ENCODE measurements around the gene HAL. TPM values are rescaled to one million over a fixed set of nuclear protein-coding genes. Genes with fewer than 3 reads are reported as not detected.
A peak's percentile ranks its signal among the peaks of the same experiment; 100 is the strongest.

Gene HAL
- total and polyA plus RNA-seq, 2 of the 13 experiments (the other 11 are each of a cell fraction or from before 2014, with no cell fraction given): 0.89 to 37.8 TPM

DNA sequence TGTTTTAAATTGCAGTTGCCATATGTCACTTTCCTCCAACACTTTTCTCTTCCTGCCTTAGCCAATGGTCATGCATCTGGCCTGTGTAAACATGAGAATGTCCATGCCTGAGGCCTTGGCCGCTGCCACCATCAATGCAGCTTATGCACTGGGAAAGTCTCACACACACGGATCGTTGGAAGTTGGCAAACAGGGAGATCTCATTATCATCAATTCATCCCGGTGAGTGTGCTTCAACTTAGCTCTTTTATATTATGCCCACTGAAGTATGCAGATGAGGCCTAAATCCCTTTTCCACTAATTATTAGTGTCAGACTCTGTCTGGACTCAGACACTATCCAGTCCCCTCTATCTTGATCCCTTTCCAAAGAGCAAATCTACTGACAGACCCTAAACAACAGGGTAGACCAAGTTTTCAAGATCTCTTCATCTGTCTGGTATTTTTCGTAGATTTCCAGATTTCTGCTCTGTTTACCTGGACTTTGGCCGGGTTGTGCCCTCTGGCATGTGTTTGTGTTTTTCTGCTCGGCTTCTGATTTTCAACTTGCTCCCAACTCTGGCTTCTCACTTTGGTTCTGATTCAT lies 29.8 kb downstream of the HAL start (continued):
- TF ChIP-seq, protein P1, sequence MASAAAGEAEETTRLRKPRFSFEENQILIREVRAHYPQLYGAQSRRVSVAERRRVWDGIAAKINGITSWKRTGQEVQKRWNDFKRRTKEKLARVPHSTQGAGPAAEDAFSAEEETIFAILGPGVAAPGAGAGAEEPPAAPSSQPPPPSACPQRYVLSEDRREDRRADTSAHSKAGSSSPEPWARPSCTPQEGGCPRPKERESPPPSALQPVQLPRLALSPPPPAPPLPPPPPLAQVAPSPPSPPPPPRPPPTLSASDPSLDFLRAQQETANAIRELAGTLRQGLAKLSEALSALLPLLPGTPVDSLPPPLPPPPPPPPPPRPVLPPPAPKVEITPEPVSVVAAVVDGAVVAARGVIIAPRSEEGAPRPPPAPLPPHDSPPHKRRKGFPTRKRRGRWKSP (CRISPR knock-in tag; IDR thresholded peaks at IDR 0.05): no peak
- TF ChIP-seq ZBTB20 (CRISPR knock-in tag; IDR thresholded peaks at IDR 0.05; ENCODE audit: borderline replicate concordance, low read depth) (peak; percentile 66; the same call in 1 of the 2 replicates), SIN3A (IDR thresholded peaks at IDR 0.05; ENCODE audit: borderline replicate concordance, low read depth, low read length) (no peak), ZMAT3 (CRISPR knock-in tag; conservative IDR thresholded peaks at IDR 0.05) (0 out of 2 replicates have a peak, but pooled peaks have one; percentile 53), ZMYM3 (CRISPR knock-in tag; IDR thresholded peaks at IDR 0.05) (no peak), HDAC1 (CRISPR knock-in tag; IDR thresholded peaks at IDR 0.05) (peak; percentile 59; the same call in 1 of the 2 replicates), ZNF12 (CRISPR knock-in tag; IDR thresholded peaks at IDR 0.05) (peak; percentile 47; the same call in 1 of the 2 replicates), ETV5 (CRISPR knock-in tag; IDR thresholded peaks at IDR 0.05; ENCODE audit: borderline replicate concordance) (peak; percentile 49; the same call in 1 of the 2 replicates), ZNF644 (CRISPR knock-in tag; IDR thresholded peaks at IDR 0.05; ENCODE audit: low read depth) (peak; percentile 98), ZNF33B (CRISPR knock-in tag; IDR thresholded peaks at IDR 0.05) (0 out of 2 replicates have a peak, but pooled peaks have one; percentile 42), CREM (IDR thresholded peaks at IDR 0.05) (peak; percentile 30; the same call in 1 of the 2 replicates), CREM (CRISPR knock-in tag; IDR thresholded peaks at IDR 0.05) (no peak), KDM6A (CRISPR knock-in tag; IDR thresholded peaks at IDR 0.05; ENCODE audit: low read depth) (peak; percentile 43; the same call in 1 of the 2 replicates), GABPA (IDR thresholded peaks at IDR 0.05; ENCODE audit: low read depth, low read length) (no peak), GABPA (CRISPR knock-in tag; IDR thresholded peaks at IDR 0.05; ENCODE audit: low read depth) (peak; percentile 38; the same call in 1 of the 2 replicates), MEF2D (CRISPR knock-in tag; IDR thresholded peaks at IDR 0.05) (peak; percentile 65), HMG20A (CRISPR knock-in tag; IDR thresholded peaks at IDR 0.05; ENCODE audit: borderline replicate concordance) (peak; percentile 74; the same call in 1 of the 2 replicates)
- TF ChIP-seq, protein P2, sequence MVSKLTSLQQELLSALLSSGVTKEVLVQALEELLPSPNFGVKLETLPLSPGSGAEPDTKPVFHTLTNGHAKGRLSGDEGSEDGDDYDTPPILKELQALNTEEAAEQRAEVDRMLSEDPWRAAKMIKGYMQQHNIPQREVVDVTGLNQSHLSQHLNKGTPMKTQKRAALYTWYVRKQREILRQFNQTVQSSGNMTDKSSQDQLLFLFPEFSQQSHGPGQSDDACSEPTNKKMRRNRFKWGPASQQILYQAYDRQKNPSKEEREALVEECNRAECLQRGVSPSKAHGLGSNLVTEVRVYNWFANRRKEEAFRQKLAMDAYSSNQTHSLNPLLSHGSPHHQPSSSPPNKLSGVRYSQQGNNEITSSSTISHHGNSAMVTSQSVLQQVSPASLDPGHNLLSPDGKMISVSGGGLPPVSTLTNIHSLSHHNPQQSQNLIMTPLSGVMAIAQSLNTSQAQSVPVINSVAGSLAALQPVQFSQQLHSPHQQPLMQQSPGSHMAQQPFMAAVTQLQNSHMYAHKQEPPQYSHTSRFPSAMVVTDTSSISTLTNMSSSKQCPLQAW (CRISPR knock-in tag; IDR thresholded peaks at IDR 0.05): peak; percentile 26; the same call in 1 of the 2 replicates
- TF ChIP-seq, protein P3, sequence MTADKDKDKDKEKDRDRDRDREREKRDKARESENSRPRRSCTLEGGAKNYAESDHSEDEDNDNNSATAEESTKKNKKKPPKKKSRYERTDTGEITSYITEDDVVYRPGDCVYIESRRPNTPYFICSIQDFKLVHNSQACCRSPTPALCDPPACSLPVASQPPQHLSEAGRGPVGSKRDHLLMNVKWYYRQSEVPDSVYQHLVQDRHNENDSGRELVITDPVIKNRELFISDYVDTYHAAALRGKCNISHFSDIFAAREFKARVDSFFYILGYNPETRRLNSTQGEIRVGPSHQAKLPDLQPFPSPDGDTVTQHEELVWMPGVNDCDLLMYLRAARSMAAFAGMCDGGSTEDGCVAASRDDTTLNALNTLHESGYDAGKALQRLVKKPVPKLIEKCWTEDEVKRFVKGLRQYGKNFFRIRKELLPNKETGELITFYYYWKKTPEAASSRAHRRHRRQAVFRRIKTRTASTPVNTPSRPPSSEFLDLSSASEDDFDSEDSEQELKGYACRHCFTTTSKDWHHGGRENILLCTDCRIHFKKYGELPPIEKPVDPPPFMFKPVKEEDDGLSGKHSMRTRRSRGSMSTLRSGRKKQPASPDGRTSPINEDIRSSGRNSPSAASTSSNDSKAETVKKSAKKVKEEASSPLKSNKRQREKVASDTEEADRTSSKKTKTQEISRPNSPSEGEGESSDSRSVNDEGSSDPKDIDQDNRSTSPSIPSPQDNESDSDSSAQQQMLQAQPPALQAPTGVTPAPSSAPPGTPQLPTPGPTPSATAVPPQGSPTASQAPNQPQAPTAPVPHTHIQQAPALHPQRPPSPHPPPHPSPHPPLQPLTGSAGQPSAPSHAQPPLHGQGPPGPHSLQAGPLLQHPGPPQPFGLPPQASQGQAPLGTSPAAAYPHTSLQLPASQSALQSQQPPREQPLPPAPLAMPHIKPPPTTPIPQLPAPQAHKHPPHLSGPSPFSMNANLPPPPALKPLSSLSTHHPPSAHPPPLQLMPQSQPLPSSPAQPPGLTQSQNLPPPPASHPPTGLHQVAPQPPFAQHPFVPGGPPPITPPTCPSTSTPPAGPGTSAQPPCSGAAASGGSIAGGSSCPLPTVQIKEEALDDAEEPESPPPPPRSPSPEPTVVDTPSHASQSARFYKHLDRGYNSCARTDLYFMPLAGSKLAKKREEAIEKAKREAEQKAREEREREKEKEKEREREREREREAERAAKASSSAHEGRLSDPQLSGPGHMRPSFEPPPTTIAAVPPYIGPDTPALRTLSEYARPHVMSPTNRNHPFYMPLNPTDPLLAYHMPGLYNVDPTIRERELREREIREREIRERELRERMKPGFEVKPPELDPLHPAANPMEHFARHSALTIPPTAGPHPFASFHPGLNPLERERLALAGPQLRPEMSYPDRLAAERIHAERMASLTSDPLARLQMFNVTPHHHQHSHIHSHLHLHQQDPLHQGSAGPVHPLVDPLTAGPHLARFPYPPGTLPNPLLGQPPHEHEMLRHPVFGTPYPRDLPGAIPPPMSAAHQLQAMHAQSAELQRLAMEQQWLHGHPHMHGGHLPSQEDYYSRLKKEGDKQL (CRISPR knock-in tag; IDR thresholded peaks at IDR 0.05; ENCODE audit: low read depth): 0 out of 2 replicates have a peak, but pooled peaks have one; percentile 27
- TF ChIP-seq, protein P4, sequence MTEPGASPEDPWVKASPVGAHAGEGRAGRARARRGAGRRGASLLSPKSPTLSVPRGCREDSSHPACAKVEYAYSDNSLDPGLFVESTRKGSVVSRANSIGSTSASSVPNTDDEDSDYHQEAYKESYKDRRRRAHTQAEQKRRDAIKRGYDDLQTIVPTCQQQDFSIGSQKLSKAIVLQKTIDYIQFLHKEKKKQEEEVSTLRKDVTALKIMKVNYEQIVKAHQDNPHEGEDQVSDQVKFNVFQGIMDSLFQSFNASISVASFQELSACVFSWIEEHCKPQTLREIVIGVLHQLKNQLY (CRISPR knock-in tag; IDR thresholded peaks at IDR 0.05): 0 out of 2 replicates have a peak, but pooled peaks have one; percentile 51
